ENCODE measurements around the gene ARCN1. TPM values are rescaled to one million over a fixed set of nuclear protein-coding genes. Genes with fewer than 3 reads are reported as not detected.

ARCN1 gene
- polyA plus RNA-seq, 1 donor = 113 TPM

GRCh38 chr11:118636569-118637290 is 64.5 kb downstream of the ARCN1 start:
- no peak for DNase-seq (ENCODE audit: low read depth)

GRCh38 chr11:118638726-118639125 is 66.5 kb downstream of the ARCN1 start:
- DNase-seq (ENCODE audit: low read depth) = no peak

GRCh38 chr11:118639899-118640298 is 67.7 kb downstream of the ARCN1 start:
- no peak for DNase-seq (ENCODE audit: low read depth)

GRCh38 chr11:118640332-118641154 is 68.3 kb downstream of the ARCN1 start:
- DNase-seq (ENCODE audit: low read depth) = no peak

GRCh38 chr11:118641397-118642019 is 69.3 kb downstream of the ARCN1 start:
- DNase-seq (ENCODE audit: low read depth) = no peak

- DNase-seq (ENCODE audit: low read depth) = no peak
Measured at GRCh38 chr11:118643142-118643994, 71.2 kb downstream of the ARCN1 start.

- no peak for DNase-seq (ENCODE audit: low read depth)
Measured at GRCh38 chr11:118643995-118644345, 71.8 kb downstream of the ARCN1 start.

- no peak for DNase-seq (ENCODE audit: low read depth)
Measured at GRCh38 chr11:118644496-118644895, 72.3 kb downstream of the ARCN1 start.

GRCh38 chr11:118645066-118645715 is 73.0 kb downstream of the ARCN1 start:
- no peak for DNase-seq (ENCODE audit: low read depth)

- no peak for DNase-seq (ENCODE audit: low read depth)
Measured at GRCh38 chr11:118646393-118646792, 74.2 kb downstream of the ARCN1 start.

GRCh38 chr11:118648291-118648690 is 76.1 kb downstream of the ARCN1 start:
- DNase-seq (ENCODE audit: low read depth) = no peak

- DNase-seq (ENCODE audit: low read depth) = no peak
Measured at GRCh38 chr11:118649941-118650340, 77.7 kb downstream of the ARCN1 start.

- no peak for DNase-seq (ENCODE audit: low read depth)
Measured at GRCh38 chr11:118650366-118650765, 78.2 kb downstream of the ARCN1 start.

GRCh38 chr11:118651820-118652219 is 79.6 kb downstream of the ARCN1 start:
- DNase-seq (ENCODE audit: low read depth) = no peak

Other genes starting within 250 kb of the ARCN1 start
- not detected for gene CD3D, start 229.7 kb upstream of the ARCN1 start, polyA plus RNA-seq (ENCODE audit: insufficient read length)
- gene CD3G, start 228.1 kb upstream of the ARCN1 start, polyA plus RNA-seq (ENCODE audit: insufficient read length) = 0.13 TPM
- gene UBE4A, start 212.8 kb upstream of the ARCN1 start, polyA plus RNA-seq (ENCODE audit: insufficient read length) = 21.2 TPM
- 416 TPM for gene ATP5MG, start 170.8 kb upstream of the ARCN1 start, polyA plus RNA-seq (ENCODE audit: insufficient read length)
- gene KMT2A, start 135.9 kb upstream of the ARCN1 start, polyA plus RNA-seq (ENCODE audit: insufficient read length) = 28.7 TPM
- 2.4 TPM for gene TTC36, start 44.9 kb upstream of the ARCN1 start, polyA plus RNA-seq (ENCODE audit: insufficient read length)
- 18.4 TPM for gene TMEM25, start 41.2 kb upstream of the ARCN1 start, polyA plus RNA-seq (ENCODE audit: insufficient read length)
- 20.9 TPM for gene IFT46, start 6.5 kb upstream of the ARCN1 start, polyA plus RNA-seq (ENCODE audit: insufficient read length)
- gene PHLDB1, start 35.2 kb downstream of the ARCN1 start, polyA plus RNA-seq (ENCODE audit: insufficient read length) = 90.6 TPM
- 0.19 TPM for gene TREH, start 107.2 kb downstream of the ARCN1 start, polyA plus RNA-seq (ENCODE audit: insufficient read length)
- gene DDX6, start 218.8 kb downstream of the ARCN1 start, polyA plus RNA-seq (ENCODE audit: insufficient read length) = 66.9 TPM

Data from forelimb muscle (tissue), 1 donor.